Karpas-422 (cell line): ENCODE data around the gene ST14. TPM values are rescaled to one million over a fixed set of nuclear protein-coding genes. Genes with fewer than 3 reads are reported as not detected.
"Not testable (repeated sequence)": the region's sequence is repeated elsewhere in the genome, so short reads cannot be mapped to it uniquely, and the experiment has no call there.

ENCODE experiments used
- DNase-seq: peaks from one replicate; pipeline ENCODE4 v3.0.0-alpha.2; 2015
- H2AFZ ChIP-seq: fragments of 200-600 bp; sonication (generic); 2 replicates; pipeline ENCODE4 v1.6.1; 2014; ENCODE audit warnings: antibody characterized with exemption, low read length, mixed read lengths
- H3K27ac ChIP-seq: fragments of 200-600 bp; sonication (generic); 2 replicates; pipeline ENCODE4 v1.5.1; 2014; ENCODE audit warnings: mild to moderate bottlenecking, low read length, moderate library complexity
- H3K27me3 ChIP-seq: fragments of 200-600 bp; sonication (generic); 2 replicates; pipeline ENCODE4 v1.6.1; 2014; ENCODE audit warnings: low read length, mixed read lengths
- H3K36me3 ChIP-seq: fragments of 200-600 bp; sonication (generic); 2 replicates; pipeline ENCODE4 v1.6.1; 2014; ENCODE audit warnings: low read length, mixed read lengths; ENCODE audit not compliant: insufficient read depth
- H3K4me1 ChIP-seq: fragments of 200-600 bp; sonication (generic); 2 replicates; pipeline ENCODE4 v1.6.1; 2014; ENCODE audit warnings: mild to moderate bottlenecking, low read length, mixed read lengths
- H3K4me2 ChIP-seq: fragments of 200-600 bp; sonication (generic); 2 replicates; pipeline ENCODE4 v1.6.1; 2014; ENCODE audit warnings: low read length, low read depth, mild to moderate bottlenecking; ENCODE audit not compliant: poor library complexity, severe bottlenecking
- H3K4me3 ChIP-seq: fragments of 200-600 bp; sonication (generic); 2 replicates; pipeline ENCODE4 v1.5.1; 2014; ENCODE audit warnings: mild to moderate bottlenecking, antibody characterized with exemption, low read length, mixed read lengths
- H3K79me2 ChIP-seq: fragments of 200-600 bp; sonication (generic); 2 replicates; pipeline ENCODE4 v1.6.1; 2014; ENCODE audit warnings: mild to moderate bottlenecking, low read length, mixed read lengths
- H3K9ac ChIP-seq: fragments of 200-600 bp; sonication (generic); 2 replicates; pipeline ENCODE4 v1.6.0; 2014; ENCODE audit warnings: low read length
- H3K9me2 ChIP-seq: fragments of 200-600 bp; sonication (generic), shearing (Covaris generic); replicated peaks from 2 replicates; pipeline ENCODE4 v1.6.0; 2014; ENCODE audit warnings: mild to moderate bottlenecking, low read length, moderate library complexity; ENCODE audit not compliant: insufficient read depth
- H3K9me3 ChIP-seq: fragments of 300-700, 200-600 bp; sonication (generic); 2 replicates; pipeline ENCODE4 v1.6.1; 2014; ENCODE audit warnings: low read length, mixed read lengths
- H4K20me1 ChIP-seq: fragments of 200-600 bp; sonication (generic); 2 replicates; pipeline ENCODE4 v1.6.1; 2014; ENCODE audit warnings: mild to moderate bottlenecking, antibody characterized with exemption, low read length, low read depth; ENCODE audit not compliant: insufficient read depth
- total RNA-seq: library from RNA; depleted of rRNA; stranded (reverse); fragments of >200 nt; shearing (Covaris generic); gene quantifications from 2 replicates; pipeline ENCODE4 v1.2.3, GENCODE V29; 2014; ENCODE audit warnings: low replicate concordance

The ST14 gene
- total RNA-seq, 1 experiment from 2014 or later = 0.30 TPM

DNA sequence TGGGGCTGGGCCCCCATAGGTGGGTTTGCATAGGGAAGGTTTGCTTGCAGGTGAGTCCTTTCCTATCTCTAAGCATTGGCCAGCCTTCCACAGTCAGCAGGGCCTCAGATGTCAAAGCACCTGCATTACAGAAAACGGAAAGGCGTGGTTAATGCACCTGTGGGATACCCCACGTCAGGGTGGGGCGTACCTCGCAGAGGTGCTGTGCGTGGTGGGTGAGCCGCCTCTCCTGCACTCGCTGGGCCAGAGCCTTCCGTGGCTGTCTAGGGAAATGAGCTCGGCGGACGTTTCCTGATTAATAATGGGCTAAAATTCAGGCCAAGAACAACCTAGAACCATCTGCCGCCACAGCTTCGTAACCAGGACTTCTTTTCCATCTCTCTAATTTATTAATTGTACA, 32.3 kb downstream of the ST14 start:
- Histone ChIP-seq H3K36me3 (no peaks in the 10 kb centered on the region), H2AFZ (no peak overlapping the region), H3K4me1 (no peaks in the 10 kb centered on the region)

DNA sequence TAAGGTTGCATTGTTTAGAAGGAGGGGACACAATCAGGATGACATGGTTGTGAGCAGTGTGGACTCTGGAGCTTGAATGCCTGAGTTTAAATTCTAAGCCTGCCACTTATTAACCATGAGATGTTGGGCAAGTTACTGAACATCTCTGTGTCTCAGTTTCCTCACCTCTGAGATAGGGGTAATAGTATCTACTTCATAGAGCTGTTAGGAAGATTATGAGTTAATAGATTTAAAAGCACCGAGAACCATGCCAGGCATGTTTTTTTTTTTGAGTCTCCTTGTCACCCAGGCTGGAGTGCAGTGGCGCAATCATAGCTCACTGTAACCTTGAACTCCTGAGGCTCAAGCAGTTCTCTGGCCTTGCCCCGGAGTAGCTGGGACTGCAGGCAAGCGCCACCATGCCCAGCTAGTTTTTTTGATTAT, 33.3 kb downstream of the ST14 start:
- Histone ChIP-seq H3K27me3 (no peaks in the 10 kb centered on the region), H3K9me3 (no peaks in the 10 kb centered on the region), H3K9me2 (no peaks in the 10 kb centered on the region), H3K9ac (no peak overlapping the region), H3K4me3 (no peak overlapping the region), H4K20me1 (no peaks in the 10 kb centered on the region), H3K79me2 (no peaks in the 10 kb centered on the region), H3K27ac (no peak overlapping the region), H3K36me3 (no peaks in the 10 kb centered on the region), H3K4me2 (no peak overlapping the region), H2AFZ (no peak overlapping the region), H3K4me1 (no peaks in the 10 kb centered on the region)
- DNase-seq = no peak

More for the DNA sequence above, 32.3 kb downstream of the ST14 start:
- no peaks in the 10 kb centered on the region for H3K27me3 ChIP-seq
- H3K79me2 ChIP-seq = no peaks in the 10 kb centered on the region
- no peaks in the 10 kb centered on the region for H3K9me3 ChIP-seq
- H3K27ac ChIP-seq = no peak overlapping the region
- no peaks in the 10 kb centered on the region for H3K9me2 ChIP-seq
- H4K20me1 ChIP-seq = no peaks in the 10 kb centered on the region
- DNase-seq = no peak
- no peak overlapping the region for H3K4me3 ChIP-seq
- no peak overlapping the region for H3K4me2 ChIP-seq
- no peak overlapping the region for H3K9ac ChIP-seq

DNA sequence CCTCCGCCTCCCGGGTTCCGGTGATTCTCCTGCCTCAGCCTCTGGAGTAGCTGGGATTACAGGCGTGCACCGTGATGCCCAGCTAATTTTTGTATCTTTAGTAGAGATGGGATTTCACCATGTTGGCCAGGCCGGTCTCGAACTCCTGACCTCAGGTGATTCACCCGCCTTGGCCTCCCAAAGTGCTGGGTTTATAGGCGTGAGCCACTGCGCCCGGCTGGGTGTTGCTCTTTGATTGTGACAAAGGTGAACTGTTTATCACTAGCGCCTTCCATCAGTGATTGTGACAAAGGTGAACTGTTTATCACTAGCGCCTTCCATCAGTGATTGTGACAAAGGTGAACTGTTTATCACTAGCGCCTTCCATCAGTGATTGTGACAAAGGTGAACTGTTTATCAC, 34.0 kb downstream of the ST14 start:
- not testable (repeated sequence) for H3K9me2 ChIP-seq, H4K20me1 ChIP-seq, H3K36me3 ChIP-seq, H3K27ac ChIP-seq, H3K9me3 ChIP-seq, H3K4me1 ChIP-seq, H3K27me3 ChIP-seq, H3K79me2 ChIP-seq, DNase-seq, H2AFZ ChIP-seq, H3K9ac ChIP-seq, H3K4me3 ChIP-seq, H3K4me2 ChIP-seq

DNA sequence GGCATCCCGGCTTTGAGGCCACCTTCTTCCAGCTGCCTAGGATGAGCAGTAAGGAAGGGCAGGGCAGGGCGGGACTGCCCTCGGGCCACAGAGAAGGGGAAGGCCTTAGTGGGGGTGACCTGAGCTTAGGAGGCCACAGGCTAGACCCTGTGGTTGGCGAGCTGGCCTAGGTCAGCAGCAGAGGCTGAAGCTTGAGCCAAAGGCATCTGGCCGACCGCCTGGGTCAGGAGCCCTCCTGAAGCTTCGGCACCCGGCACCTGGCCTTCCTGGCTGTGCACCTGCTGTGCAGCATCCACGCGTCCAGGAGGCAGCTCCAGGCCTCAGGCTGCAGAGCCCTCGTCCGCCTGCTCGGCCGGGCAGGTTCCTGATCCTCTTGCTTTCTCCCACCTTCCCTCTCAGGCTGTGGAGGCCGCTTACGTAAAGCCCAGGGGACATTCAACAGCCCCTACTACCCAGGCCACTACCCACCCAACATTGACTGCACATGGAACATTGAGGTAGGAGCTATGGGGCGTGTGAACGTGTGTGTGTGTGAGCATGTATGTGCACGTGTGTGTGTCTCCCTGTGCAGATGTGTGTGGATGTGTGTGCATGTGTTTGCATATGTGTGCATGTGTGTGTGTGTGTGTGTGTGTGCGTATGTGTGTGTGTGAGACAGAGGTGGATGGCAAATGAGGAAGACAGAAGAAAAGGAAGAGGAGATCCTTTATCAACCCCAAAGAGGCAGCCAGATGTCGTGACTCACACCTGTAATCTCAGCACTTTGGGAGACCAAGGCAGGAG, 34.9 kb downstream of the ST14 start:
- H4K20me1 ChIP-seq = no peaks in the 10 kb centered on the region
- no peaks in the 10 kb centered on the region for H3K27me3 ChIP-seq
- no peak overlapping the region for H2AFZ ChIP-seq
- H3K79me2 ChIP-seq = no peaks in the 10 kb centered on the region
- no peaks in the 10 kb centered on the region for H3K9me2 ChIP-seq
- H3K9ac ChIP-seq = no peak overlapping the region
- no peaks in the 10 kb centered on the region for H3K4me1 ChIP-seq
- H3K36me3 ChIP-seq = no peaks in the 10 kb centered on the region
- H3K4me2 ChIP-seq = no peak overlapping the region
- H3K9me3 ChIP-seq = no peaks in the 10 kb centered on the region
- no peak overlapping the region for H3K4me3 ChIP-seq
- DNase-seq = no peak
- no peak overlapping the region for H3K27ac ChIP-seq

DNA sequence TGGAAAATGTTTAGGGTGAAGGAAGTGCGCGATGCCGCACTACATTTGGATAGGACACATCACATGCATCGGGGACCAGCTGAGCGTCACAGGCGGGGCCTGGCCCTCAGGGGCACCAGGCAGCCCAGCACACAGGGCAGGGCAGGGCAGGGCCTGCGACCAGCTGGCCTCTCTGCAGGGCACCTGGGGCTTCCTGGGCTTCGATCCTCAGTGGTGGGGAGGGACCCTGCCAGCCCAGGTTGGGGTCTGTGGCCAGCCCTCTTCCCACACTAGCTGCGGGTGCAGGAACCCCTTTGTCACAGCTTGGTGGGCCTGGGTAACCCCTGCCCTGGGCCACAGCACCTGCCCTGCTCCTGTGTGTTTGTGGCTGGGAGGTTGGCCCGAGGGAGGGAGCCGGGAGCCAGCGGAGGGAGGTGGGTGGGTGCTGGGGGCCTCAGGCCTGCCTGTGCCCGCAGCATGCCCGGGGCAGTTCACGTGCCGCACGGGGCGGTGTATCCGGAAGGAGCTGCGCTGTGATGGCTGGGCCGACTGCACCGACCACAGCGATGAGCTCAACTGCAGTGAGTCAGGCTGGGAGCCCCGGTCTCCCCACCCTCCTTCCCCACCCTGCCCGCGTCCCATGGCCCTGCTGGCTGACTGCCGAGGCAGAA, 37.9 kb downstream of the ST14 start:
- no peaks in the 10 kb centered on the region for H3K9me3 ChIP-seq
- 0 out of 2 replicates have a peak, but pooled peaks cover 4% of the 10 kb centered on the region for H3K4me1 ChIP-seq
- H3K9ac ChIP-seq = no peak overlapping the region
- H4K20me1 ChIP-seq = no peaks in the 10 kb centered on the region
- no peaks in the 10 kb centered on the region for H3K79me2 ChIP-seq
- H3K27ac ChIP-seq = no peak overlapping the region
- no peak overlapping the region for H3K4me3 ChIP-seq
- H2AFZ ChIP-seq = no peak overlapping the region
- H3K36me3 ChIP-seq = no peaks in the 10 kb centered on the region
- no peak overlapping the region for H3K4me2 ChIP-seq
- DNase-seq = no peak
- H3K27me3 ChIP-seq = no peaks in the 10 kb centered on the region
- no peaks in the 10 kb centered on the region for H3K9me2 ChIP-seq

DNA sequence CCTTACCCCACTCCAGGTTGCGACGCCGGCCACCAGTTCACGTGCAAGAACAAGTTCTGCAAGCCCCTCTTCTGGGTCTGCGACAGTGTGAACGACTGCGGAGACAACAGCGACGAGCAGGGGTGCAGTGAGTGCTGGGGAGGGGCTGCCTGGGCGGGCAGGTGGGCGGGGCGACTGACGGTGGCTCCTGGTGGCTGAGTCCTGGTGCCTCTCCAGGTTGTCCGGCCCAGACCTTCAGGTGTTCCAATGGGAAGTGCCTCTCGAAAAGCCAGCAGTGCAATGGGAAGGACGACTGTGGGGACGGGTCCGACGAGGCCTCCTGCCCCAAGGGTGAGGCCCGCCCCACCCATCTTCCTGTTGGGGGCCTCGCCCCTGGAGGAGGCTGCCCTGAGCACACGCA, 38.7 kb downstream of the ST14 start:
- Histone ChIP-seq H3K9ac (no peak overlapping the region), H3K4me3 (no peak overlapping the region), H3K27ac (no peak overlapping the region), H3K9me2 (no peaks in the 10 kb centered on the region), H3K79me2 (no peaks in the 10 kb centered on the region), H3K4me2 (no peak overlapping the region), H2AFZ (no peak overlapping the region), H3K4me1 (0 out of 2 replicates have a peak, but pooled peaks cover 4% of the 10 kb centered on the region), H3K36me3 (no peaks in the 10 kb centered on the region), H3K9me3 (no peaks in the 10 kb centered on the region), H4K20me1 (no peaks in the 10 kb centered on the region), H3K27me3 (no peaks in the 10 kb centered on the region)
- DNase-seq = no peak

DNA sequence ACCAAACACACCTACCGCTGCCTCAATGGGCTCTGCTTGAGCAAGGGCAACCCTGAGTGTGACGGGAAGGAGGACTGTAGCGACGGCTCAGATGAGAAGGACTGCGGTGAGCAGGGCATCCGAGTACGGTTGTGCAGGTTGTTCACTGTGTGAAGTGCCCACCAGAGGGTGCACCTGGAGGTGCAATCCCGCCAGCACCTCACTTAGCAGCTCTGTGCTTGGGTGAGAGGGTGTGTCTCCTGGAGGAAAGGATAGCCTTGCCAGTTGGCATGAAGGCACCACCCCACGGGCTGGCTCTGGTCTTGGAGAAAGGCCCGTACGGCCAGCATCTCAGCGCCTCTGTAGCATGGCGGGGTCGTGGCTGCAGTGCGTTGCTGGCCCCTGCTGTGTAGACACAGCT, 39.4 kb downstream of the ST14 start:
- peak; percentile 42 for DNase-seq
- H3K36me3 ChIP-seq = no peaks in the 10 kb centered on the region
- no peak overlapping the region for H2AFZ ChIP-seq
- H3K27ac ChIP-seq = no peak overlapping the region
- no peaks in the 10 kb centered on the region for H4K20me1 ChIP-seq
- no peak overlapping the region for H3K4me2 ChIP-seq
- no peak overlapping the region for H3K4me3 ChIP-seq
- H3K79me2 ChIP-seq = no peaks in the 10 kb centered on the region
- H3K27me3 ChIP-seq = no peaks in the 10 kb centered on the region
- no peak overlapping the region for H3K9ac ChIP-seq
- H3K4me1 ChIP-seq = 0 out of 2 replicates have a peak, but pooled peaks cover 4% of the 10 kb centered on the region
- no peaks in the 10 kb centered on the region for H3K9me2 ChIP-seq
- H3K9me3 ChIP-seq = no peaks in the 10 kb centered on the region

DNA sequence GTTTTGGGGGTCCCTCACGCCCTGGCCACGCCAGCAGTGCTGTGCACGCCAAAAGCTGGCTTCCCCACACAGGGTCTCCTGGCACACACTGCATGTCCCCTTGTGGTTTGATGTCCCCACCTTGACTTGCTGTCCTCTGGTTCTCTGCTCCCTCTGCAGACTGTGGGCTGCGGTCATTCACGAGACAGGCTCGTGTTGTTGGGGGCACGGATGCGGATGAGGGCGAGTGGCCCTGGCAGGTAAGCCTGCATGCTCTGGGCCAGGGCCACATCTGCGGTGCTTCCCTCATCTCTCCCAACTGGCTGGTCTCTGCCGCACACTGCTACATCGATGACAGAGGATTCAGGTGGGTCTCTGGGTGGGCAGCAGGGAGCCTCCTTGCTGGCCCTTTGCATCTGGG, 40.2 kb downstream of the ST14 start:
- no peaks in the 10 kb centered on the region for H3K36me3 ChIP-seq
- no peaks in the 10 kb centered on the region for H3K79me2 ChIP-seq
- H3K4me3 ChIP-seq = no peak overlapping the region
- DNase-seq = no peak
- no peaks in the 10 kb centered on the region for H3K9me3 ChIP-seq
- 0 out of 2 replicates have a peak, but pooled peaks cover 4% of the 10 kb centered on the region for H3K4me1 ChIP-seq
- H3K27me3 ChIP-seq = no peaks in the 10 kb centered on the region
- no peak overlapping the region for H2AFZ ChIP-seq
- H3K9me2 ChIP-seq = no peaks in the 10 kb centered on the region
- no peak overlapping the region for H3K27ac ChIP-seq
- no peak overlapping the region for H3K9ac ChIP-seq
- no peaks in the 10 kb centered on the region for H4K20me1 ChIP-seq
- no peak overlapping the region for H3K4me2 ChIP-seq
